GM19324 (cell line): Measurements from ENCODE around the gene MED13L.

Source experiments
- ATAC-seq: cut with Tn5 transposase; IDR thresholded peaks from one replicate; pipeline ENCODE4 v1.9.1; 2021; ENCODE audit warnings: mild to moderate bottlenecking, moderate library complexity; ENCODE audit not compliant: unreplicated experiment, low FRiP score

Gene MED13L

DNA sequence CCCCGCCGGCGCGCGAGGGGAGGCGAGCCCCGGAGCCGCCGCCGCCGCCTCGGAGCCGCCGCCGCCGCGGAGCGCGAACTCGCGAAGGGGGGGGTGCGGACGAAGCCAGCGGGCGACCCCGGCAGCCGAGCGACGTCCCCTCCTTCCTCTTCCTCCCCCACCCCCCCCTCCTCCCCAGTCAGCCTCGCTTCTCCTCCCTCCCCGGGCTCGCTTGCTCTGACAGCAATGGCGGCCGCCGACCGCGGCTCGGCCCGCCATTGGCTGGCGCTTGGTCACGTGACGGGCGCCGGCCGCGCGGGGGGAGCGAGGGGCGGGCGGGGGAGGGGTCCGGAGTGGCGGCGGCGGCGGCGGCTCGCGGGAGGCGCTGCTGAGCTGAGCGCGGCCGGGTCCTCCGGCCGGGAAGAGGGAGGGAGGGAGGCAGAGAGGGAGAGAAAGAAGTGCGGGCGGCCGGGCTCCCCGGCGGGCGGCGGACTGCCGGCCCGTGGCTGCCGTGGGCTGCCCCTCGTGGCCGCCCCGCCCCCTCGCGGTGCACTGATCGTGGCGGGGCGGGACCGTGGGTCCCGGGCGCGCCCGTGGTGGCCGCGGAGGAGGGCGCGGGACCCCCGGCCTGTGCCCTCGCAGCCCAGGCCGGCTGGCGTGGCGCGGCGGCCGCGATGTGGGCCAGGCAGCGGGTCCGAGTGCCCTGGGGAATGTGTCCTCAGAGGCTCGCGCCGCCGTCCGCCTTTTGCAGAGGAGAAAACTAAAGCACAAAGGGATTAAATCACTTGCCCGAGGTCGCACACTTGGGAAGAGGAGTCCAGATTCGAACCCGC is at the start of gene MED13L:
TSS of gene MED13L (minus strand) at position 227 of the 812 bp plus-strand sequence. CDS start 562 bp downstream, outside the sequence.
- peak; percentile 87 for ATAC-seq

GRCh38 chr12:116325336-116325664 is 47.8 kb upstream of the MED13L start:
- peak; percentile 92 for ATAC-seq

DNA sequence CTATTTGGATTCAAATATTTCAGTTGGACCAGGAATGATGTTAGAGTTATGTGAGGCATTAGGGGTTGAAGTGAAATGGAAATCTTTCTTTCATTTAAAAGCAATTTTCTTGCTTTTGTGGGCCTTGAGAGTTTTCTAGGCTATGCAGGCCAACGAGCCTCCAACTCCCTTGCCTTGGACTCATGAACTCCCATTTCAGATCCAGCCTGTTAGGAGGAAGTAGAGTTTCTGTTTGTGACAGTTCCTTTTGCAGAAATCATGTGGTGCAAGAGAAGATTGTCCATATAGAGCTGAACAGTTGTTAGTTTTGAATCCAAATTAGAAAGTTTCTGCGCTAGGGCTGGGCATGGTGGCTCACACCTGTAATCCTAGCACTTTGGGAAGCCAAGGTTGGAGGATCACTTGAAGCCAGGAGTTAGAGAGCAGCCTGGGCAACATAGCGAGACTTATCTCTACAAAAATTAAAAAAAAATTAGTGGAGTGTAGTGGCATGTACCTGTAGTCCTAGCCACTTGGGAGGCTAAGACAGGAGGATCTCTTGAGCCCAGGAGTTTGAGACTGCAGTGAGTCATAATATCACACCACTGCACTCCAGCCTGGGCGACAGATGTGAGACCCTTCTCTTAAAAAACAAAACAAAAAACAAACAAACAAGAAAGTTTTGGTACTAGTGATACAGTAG is 47.3 kb upstream of the MED13L start:
- ATAC-seq: no peak

GRCh38 chr12:116323406-116324386 is 46.2 kb upstream of the MED13L start:
- ATAC-seq: no peak

GRCh38 chr12:116321913-116322312 is 44.4 kb upstream of the MED13L start:
- no peak for ATAC-seq

- ATAC-seq: no peak
Observed at GRCh38 chr12:116320791-116321217, 43.3 kb upstream of the MED13L start.

DNA sequence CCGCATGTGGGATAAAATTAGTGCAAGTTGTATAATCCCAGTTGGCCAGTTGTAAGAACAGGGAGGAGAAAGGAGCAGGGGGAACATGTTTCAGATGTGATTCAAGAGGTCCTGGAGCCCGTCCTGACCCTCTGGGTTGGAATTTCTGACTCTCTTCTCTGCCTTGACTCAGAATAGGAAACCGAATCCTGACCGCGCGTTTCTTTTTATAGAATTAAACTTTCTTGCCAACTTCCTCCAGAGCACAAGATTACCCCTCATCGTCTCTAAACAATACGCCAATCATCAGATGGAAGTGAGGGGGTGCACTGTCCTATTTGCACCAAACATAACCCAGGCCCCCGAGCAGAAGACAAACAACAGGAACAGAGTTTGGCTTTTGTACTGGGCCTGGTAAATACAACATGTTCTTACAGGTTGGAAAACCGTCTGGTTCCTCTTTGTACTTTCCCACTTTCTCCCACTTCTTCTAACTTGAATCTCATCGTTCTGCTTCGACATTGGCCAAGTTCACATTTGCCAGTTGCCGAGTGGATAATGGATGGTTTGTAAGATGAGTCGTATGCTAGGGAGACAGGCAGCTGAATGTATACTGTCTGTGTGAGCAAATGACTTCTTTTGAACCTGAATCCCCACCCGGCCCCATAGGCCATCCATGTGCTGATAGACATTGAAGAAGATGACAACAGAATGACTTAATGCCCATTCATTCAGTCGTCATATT is 42.6 kb upstream of the MED13L start:
- no peak for ATAC-seq

- ATAC-seq: no peak
Observed at GRCh38 chr12:116319233-116319897, 41.9 kb upstream of the MED13L start.

- no peak for ATAC-seq
Observed at GRCh38 chr12:116318576-116319232, 41.2 kb upstream of the MED13L start.

GRCh38 chr12:116317986-116318575 is 40.6 kb upstream of the MED13L start:
- no peak for ATAC-seq

DNA sequence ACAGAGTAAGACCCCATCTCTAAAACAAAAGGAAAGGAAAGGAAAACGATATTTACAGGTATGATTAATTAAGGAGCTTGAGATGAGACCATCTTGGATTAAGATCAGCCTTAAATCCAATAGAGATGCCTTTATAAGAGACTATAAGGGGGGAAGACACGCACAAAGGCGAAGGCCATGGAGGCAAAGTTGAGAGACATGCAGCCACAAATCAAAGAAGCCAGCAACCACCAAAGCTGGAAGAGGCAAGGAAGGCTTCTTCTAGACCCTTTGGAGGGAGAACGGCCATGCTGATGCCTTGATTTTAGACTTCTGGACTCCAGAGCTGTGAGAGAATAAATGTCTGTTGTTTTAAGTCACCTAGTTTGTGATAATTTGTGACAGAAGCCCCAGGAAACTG is 39.6 kb upstream of the MED13L start:
- no peak for ATAC-seq

GRCh38 chr12:116314477-116314876 is 37.0 kb upstream of the MED13L start:
- ATAC-seq: no peak

- no peak for ATAC-seq
Observed at GRCh38 chr12:116313194-116313927, 35.9 kb upstream of the MED13L start.

- ATAC-seq: no peak
Observed at GRCh38 chr12:116310082-116310481, 32.6 kb upstream of the MED13L start.

GRCh38 chr12:116309343-116309742 is 31.9 kb upstream of the MED13L start:
- no peak for ATAC-seq

GRCh38 chr12:116308647-116309046 is 31.2 kb upstream of the MED13L start:
- no peak for ATAC-seq

DNA sequence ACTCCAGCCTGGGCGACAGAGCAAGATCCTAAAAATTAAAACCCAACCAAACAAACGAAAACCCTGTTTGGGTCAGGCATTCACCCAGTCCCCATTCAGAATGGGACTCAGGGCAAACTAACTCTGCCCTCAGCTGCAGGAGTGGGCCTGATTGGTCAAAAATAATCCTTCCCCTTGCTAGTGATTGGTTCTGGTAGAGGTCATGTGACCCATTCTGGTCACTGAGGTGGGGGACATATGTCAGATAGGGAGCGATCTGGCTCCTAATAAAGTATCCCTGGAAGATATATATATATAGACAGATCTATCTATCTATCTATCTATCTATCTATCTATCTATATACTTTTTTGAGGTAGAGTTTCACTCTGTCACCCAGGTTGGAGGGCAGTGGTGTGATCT is 29.5 kb upstream of the MED13L start:
- ATAC-seq: no peak

GRCh38 chr12:116306506-116306905 is 29.0 kb upstream of the MED13L start:
- ATAC-seq: no peak
